GM19351 (cell line): ENCODE measurements around the gene DDIT4.
"Not testable (repeated sequence)": the region's sequence is repeated elsewhere in the genome, so short reads cannot be mapped to it uniquely, and the experiment has no call there.

Experiments used
- ATAC-seq: cut with Tn5 transposase; IDR thresholded peaks from one replicate; pipeline ENCODE4 v1.9.1; 2021; ENCODE audit warnings: mild to moderate bottlenecking, moderate library complexity; ENCODE audit not compliant: unreplicated experiment

The DDIT4 gene

DNA sequence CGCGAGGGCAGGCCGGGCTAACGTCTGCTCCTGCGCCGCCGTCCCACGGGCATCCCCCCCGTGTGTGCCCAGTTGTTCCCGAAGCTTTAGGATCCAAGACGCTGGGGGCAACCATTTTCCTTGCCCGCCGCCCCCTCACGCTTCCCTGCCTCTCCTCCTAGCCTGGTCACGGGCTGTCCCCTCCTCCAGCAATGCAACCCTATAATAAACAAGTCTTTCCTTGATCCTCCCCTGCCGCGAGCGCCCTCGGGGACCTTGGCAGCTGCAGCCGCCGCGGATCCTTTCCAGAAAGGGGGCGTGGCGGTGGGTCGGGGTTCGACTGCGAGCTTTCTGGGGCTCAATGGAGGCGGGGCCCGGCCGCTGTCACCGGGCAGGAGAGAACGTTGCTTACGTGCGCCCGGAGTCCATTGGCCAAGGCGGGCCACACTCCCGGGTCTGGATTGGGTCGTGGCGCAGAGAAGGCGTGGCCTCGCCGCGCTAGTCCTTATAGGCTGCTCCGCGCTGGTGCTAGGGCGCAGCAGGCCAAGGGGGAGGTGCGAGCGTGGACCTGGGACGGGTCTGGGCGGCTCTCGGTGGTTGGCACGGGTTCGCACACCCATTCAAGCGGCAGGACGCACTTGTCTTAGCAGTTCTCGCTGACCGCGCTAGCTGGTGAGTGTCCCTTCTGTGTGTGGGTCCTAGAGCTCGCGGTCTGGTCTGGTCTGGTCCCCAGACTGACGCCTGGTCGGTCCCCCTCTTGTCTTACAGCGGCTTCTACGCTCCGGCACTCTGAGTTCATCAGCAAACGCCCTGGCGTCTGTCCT lies at the start of gene DDIT4:
Gene DDIT4 (plus strand): TSS at position 515 of the 803 bp plus-strand sequence. CDS start 293 bp downstream, outside the sequence.
- ATAC-seq: peak; percentile 86

GRCh38 chr10:72224191-72224590 lies 49.5 kb upstream of the DDIT4 start:
- not testable (repeated sequence) for ATAC-seq

GRCh38 chr10:72226418-72227027 lies 47.2 kb upstream of the DDIT4 start:
- no peak for ATAC-seq

DNA sequence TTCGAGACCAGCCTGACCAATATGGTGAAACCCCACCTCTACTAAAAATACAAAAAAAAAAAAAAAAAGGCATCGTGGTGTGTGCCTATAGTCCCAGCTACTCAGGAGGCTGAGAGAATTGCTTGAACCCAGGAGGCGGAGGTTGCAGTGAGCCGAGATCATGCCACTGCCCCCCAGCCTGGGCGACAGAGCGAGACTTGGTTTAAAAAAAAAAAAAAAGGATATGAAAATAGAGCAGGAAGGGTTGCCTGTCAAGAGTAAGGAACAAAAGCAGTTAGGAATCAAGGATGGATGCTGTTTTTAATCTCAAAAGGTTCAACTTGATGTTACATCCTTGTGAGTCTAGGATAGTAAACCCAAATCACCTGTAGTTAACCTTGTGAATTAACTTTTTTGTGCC lies 45.9 kb upstream of the DDIT4 start:
- no peak for ATAC-seq

DNA sequence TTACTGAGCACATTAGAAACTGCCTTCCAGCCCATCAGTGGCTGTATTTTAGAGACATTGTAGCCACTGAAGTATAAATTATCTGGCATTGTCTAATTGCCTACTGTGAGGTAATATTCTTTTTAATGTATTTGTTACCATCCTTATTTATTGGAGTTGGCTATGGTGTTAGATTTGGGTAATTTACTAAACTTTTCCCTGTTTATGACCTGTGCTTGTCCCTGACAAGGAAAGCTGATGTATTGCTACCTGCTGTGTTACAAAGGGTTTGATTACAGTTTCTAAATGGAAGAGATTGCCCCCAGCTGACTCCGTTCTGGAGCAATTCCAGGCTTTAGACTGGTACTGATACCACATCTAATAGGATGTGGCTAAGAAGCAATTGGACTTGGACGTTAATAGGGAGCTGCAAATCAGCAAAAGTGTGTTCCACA lies 45.4 kb upstream of the DDIT4 start:
- no peak for ATAC-seq

- ATAC-seq: no peak
These were observed 44.2 kb upstream of the DDIT4 start for GRCh38 chr10:72229261-72230251.

DNA sequence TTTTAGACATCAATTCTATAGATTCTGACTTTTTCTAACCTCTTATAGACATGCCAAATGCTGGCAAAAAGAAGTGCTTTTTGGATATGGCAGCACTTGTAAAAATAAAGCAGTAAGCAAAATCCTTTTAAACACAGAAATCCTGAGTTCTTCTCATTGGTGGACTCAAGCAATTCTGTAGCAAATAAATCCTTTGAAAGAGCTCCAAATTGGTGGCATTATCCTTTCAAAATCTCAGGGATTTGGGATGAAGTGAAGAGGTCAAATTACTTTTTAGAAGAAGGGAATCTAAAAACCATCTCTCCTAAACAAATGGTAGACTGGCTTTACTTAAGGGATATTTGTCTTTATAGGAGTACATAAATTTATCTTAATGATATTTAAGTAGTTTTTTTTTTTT lies 40.1 kb upstream of the DDIT4 start:
- no peak for ATAC-seq

DNA sequence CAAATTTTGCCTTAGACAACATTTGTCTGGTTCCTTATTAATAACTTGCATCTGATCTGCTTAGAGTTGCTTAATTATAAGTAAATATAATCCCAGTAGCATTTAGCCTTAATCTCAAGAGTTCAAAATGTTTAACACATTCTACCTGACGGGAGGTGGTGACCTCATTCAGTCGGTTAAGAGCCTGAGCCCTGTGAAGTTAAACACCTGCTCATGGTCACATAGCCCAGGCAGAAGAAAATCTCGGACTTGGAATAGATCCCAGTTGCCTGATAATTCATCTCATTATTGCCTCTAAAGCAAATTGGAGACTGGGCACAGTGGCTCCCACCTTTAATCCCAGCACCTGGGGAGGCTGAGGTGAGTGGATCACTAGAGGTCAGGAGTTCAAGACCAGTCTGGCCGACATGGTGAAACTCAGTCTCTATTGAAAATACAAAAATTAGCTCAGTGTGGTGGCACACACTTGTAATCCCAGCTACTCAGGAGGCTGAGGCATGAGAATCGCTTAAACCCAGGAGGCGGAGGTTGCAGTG lies 39.1 kb upstream of the DDIT4 start:
- ATAC-seq: no peak

DNA sequence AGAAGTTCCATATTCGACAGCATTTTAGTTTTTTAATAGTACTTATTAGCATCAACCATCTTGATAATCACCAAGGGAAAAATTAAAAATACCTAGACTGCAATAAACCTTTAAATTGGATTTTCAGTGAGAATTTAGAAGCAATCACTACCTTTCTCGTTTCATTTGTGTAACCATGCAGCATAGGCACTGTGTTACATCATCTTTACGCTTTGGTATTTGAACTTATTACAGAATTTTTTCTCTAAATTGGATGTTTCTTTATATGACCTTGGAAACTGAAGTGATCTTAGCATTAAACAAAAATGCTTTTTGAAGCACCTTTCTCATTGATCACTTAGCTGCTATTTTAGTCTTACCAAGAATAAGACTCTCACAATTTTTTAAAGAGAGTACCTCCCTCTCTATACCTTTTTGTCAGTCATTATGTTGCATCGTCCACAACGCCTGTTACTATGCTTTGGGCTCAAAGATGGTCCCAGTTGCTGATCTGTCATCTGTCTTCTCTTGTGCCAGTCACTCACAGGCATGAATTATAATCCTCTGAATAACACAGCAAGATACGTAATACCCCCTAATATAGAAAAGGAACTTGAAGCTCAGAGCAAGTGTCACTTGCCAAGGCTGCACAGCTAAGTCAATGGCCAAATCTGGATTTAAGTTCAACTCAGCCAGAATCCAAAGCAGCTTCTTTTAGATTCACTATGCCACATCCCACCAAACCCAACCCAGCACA lies 38.0 kb upstream of the DDIT4 start:
- ATAC-seq: no peak

- no peak for ATAC-seq
These were observed 35.1 kb upstream of the DDIT4 start for GRCh38 chr10:72238392-72239175.

DNA sequence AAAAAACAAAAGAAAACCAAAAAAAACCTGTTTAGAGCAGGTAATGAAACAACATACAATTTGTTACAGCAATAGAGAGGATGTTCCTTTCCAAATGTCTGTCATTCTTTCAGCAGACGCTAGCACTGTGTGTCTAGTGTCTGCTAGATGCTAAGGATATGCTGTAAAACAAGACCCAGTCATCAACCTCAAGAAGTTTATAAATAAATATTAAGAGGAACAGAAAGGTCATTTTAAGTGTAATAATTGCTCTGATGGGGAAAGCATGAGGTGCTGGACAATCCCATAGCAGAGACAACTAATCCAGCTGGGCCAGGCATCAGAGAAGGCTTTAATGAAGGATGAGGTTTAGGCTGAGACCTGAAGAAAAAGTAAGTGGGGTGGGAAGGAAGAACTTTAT lies 34.3 kb upstream of the DDIT4 start:
- no peak for ATAC-seq

GRCh38 chr10:72240371-72240770 lies 33.4 kb upstream of the DDIT4 start:
- no peak for ATAC-seq

DNA sequence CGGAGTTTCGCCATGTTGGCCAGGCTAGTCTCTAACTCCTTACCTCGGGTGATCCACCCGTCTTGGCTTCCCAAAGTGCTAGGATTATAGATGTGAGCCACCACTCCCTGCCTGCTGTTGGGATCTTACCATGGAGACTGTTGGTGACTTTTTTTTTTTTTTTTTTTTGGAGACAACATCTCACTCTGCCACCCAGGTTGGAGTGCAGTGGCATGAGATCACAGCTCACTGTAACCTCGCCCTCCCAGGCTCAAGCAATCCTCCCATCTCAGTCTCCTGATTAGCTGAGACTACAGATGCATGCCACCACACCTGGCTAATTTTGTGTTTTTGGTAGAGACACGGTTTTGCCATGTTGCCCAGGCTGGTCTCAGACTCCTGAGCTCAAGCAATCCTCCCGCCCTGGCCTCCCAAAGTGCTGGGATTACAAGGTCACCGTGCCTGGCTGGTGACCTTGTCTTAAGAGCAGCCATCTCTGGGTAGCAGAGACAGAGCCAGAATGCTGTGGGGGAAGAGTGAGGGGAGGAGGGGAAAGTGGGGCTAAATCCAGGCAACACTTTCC lies 32.0 kb upstream of the DDIT4 start:
- no peak for ATAC-seq

DNA sequence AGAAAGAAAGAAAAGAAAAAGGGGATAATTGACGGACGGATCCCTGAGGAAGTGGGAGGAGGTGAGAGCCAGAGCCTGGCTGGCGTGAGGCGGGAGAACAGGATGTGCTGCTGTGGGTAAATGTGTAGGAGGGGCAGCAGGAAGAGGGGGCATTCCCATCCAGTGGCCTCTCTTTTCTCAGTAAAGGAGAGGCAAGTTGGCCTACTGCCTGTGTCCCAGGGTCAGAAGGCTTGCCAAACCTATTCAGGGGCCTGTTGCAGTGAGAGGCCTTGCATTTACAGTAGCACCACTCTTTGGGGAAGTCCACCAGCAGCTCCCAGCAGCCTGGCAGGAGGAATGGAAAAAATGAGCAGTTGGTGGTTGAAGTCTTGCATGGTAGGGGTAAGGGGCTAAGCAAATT lies 31.0 kb upstream of the DDIT4 start:
- no peak for ATAC-seq

DNA sequence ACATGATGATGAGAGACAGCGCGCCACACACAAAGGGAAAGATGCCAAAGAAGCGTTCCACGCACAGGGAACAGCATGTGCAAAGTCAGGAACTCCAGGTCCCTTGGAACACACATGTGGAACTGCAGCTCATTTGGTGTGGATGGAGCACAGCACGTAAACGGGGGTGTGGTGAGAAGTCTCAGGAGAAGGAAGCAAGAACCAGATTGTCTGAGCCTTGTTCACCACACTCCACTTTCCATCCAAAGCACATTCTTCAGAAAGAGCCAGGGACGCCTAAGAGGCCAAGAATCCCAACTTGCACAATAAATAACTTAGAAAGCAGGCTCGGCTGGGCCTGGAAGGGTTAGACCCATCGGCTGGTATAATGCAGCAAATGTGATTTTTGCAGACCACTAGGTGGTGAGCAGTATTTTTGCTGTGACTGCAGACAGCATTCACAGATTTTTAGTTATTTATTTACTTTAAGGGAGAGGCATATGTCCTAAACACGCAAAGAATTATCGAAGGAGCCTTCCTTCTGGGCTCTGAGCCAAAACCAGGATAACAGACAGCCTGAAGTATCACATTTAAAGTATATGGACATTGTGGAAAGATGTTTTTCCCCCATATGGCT lies 29.8 kb upstream of the DDIT4 start:
- ATAC-seq: no peak

GRCh38 chr10:72244573-72245038 lies 29.1 kb upstream of the DDIT4 start:
- ATAC-seq: no peak

DNA sequence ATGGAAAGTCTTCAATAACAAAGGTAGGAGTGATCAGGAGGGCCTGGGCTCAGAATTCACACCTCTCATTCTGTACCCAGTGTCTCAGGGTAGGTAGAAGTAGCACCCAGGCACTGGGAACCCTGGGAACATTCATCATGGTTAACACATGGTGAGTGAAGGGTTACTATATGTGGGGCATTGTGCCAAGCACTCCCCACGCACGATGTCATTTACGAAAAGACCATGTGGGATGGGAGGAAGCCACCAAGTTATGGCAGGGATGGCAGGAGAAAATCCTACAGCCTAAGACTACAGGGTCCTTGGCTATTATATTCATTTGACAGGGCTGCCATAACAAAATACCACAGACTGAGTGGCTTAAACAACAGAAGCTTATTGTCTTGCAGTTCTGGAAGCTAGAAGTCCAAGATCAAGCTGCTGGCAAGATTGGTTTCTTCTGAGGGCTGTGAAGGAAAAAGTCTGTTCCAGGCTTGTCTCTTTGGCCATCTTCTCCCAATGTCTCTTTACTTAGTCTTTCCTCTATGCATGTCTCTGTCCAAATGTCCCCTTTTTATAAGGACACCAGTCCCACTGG lies 27.7 kb upstream of the DDIT4 start:
- ATAC-seq: no peak

DNA sequence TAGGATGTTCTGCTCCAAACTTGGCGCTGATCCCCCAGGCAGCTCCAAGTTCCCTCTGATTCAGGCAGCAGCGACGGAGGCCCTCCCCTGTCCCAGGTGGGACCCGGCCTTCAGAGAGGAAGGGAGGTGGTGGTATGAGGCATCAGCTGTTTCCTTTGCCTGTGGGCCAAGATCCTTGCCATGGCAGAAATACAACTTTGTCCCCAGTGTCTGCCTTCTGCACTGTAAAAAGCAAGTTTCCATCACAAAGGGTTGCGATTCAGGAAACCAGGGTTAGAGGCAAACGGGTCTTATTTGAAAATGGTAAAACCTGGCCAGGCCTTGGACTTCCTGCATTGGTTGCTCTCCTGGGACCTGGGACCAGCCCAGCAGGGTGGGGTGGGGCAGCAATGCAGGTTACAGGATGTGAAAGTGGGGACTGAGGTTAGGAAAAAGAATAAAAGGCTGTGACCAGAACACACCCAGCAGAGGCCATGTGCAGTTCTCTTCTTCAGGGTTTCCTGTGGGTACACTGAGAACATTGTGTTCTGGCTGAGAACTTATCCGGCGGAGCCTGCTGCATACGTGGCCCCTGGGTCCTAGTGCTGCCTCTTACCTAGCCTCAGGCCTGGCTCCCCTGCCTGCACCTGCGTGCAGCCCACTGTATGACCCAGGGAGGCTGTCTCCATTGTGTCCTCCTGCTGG lies 25.1 kb upstream of the DDIT4 start:
- peak; percentile 90 for ATAC-seq
